T-helper 22 cell (primary cell): ENCODE measurements around the gene SLC4A8.

Experiments used
- DNase-seq: peaks from one replicate; pipeline ENCODE4 v3.0.0-alpha.2; 2020; ENCODE audit warnings: low read depth

The SLC4A8 gene

DNA sequence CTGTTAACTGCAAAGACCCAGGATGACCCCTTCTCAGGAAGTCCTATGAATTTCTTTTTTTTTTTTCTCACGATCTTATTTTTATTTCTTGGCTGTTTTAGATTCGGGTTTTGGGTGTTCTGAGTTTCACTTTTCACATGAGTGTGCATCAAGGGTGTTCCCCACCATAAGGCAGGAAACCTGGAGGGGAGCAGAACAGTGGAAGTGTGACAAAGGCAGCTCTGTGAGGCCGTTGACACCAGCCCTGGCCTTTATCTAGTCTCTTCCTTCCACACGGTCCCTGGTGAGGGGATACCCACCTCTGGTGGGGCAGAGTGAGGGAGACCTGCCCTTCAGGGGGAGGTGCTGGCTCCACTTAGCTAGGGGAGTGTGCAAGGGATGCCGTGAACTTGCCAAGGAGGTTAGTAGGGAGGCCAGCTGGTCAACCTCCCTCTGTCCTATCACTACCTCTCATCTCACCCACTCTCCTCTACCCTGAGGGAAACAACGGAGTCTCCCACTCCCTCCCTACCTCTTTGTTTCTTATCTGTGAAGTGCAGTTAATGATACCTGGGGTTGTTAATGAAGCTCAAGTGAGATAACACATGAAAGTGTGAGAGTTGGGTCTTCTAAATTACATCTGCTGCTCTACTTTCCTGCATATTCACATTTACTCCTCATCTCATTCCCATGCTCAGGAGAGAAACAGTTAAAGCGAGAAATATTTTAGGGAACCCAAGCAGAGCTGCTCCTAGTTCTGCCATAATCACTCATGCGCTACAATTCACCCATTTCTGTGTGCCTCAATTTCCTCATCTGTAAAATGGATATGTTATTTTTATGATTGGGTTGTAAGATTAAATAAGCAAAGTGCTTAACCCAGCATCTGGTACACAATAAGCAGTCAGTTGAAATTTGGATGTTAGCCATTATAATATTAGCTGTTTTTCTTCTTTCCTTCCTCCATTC is 29.1 kb upstream of the SLC4A8 start:
- no peak for DNase-seq

DNA sequence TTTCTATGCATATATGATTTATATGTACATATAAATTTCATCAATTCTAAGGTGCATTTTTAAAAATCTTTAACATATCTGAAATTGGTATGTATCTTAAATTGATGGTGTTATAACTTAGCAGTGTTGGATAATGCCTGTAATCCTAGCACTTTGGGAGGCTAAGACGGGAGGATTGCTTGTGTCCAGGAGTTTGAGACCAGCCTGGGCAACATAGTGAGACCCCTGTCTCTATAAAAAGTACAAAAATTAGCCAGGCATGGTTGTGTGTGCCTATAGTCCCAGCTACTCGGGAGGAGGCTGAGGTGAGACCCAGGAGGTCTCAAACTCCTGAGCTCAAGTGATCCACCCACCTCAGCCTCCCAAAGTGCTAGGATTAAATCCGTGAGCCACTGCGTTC is 27.0 kb upstream of the SLC4A8 start:
- DNase-seq, result no peak

DNA sequence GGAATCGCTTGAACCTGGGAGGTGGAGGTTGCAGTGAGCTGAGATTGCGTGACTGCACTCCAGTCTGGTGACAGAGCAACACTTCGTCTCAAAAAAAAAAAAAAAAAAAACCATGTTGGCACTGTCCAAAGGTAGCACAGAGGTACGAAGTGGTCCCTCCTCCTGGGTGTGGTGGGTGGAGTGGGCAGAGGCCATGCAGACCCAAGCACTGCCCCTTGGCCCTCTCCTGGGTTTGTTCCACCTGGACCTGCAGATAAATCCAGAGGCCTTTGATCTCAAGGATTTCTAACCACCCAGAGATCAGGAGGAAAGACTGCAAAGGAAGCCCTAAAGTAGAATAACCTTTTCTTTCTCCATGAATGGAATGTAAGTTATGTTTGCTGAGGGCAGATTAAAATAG is 24.7 kb upstream of the SLC4A8 start:
- no peak for DNase-seq

DNA sequence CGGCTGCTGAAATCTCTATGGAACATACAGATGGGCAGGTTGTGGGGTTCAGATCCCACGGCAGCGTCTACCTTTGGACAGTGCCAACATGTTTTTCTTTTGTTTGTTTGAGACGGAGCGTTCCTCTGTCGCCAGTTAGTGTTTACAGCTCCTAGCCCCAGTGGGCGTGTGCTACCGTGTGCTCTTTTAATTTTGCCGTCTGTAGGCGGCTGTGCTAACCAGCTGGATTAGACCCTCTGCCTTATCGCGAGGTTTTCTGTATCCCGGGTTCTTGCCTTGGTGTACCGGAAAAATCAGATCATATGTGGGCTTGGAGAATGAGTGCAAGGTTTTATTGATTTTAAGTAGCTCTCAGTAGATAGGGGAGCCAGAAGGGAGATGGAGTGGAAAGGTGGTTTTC is 23.6 kb upstream of the SLC4A8 start:
- no peak for DNase-seq

DNA sequence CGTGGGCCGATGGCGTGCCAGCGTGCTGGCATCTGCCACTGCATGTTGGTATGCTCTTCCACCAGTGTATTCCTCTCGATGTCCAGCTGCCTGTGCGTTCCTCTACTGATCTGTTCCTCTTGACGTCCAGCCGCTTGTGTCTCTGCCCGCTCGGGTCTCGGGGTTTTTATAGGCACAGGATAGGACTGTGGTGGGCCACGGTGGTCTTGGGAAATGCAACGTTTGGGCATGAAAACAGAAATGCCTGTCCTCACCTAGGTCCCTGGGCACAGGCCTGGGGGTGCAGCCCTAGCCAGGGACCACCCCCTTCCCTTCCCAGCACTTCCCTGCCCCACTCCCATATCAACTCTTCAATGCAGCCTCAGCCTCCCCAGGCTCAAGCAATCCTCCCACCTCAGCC is 23.1 kb upstream of the SLC4A8 start:
- no peak for DNase-seq

DNA sequence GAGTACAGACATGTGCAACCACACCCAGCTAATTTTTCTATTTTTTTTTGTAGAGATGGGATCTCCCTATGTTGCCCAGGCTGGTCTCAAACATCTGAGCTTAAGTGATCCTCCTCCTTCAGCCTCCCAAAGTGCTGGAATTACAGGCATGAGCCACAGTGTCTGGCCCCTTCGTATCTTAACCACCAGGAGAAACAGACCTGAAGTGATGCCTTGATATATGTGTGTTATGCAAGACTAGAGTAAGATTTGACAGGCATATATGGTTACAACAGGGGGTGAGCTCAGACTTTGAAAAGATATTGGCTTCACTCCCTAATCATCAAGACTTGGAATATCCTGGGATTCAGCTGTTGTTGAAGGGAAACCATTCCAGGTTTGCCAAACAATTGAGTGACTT is 22.7 kb upstream of the SLC4A8 start:
- no peak for DNase-seq

DNA sequence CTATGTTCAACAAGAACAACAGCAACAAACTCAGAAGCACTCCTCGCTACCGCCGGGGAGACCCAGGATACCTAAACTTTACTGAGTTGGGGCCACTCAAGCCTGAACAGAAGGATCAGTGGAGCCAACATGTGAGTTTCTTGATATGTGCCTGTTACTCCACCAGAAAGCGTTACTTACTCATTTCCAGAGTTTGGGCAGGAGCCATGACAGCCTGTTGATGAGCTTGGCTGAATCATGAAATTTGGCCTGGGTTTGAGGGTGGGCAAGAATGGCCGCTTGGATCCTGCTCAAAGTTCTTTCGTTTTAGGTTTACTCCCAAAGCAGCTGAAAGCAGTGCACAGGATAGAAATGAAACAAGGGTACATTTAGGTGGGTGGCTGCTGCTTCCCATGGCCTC is 21.5 kb upstream of the SLC4A8 start:
- no peak for DNase-seq

DNA sequence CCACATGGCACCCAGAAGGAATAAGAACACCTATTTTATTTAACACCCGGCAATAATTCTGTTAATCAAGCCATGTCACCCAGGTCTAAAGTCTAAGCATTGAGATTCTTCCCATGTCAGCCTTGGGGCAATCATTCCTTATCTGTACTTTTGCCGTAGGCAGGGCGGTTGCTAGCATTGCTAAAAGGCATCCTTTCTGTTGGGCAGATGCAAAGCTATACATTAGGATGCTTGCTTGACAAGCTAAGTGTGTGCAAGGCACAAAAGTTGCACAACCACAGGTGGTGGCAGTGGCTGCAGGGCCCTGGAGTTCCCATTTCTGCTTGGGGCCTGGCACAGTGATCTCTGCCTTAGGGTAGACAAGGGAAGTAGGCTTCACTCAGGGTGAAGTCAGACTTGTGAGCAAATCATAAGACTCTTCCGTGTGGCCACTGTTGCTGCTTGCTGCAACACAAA is 20.9 kb upstream of the SLC4A8 start:
- DNase-seq, result no peak

DNA sequence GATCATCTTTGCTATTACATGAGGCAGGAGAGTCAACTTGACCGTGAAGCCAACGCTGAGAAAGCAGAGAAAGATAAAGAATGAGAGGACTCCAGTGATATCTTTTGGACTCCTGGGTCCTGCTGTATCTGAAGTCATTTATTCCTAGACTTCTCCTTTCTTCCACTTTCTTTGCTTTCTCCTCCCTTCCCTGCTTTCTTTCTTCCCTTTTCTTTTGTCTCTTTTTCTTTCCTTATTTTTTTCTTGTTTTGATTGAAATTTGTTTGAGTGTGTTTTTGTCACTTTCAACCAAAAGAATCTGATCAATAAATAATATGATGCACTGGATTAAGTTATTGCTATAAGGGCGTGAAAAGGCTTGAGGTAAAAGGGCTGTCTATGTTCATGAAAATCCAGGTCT is 20.0 kb upstream of the SLC4A8 start:
- no peak for DNase-seq

DNA sequence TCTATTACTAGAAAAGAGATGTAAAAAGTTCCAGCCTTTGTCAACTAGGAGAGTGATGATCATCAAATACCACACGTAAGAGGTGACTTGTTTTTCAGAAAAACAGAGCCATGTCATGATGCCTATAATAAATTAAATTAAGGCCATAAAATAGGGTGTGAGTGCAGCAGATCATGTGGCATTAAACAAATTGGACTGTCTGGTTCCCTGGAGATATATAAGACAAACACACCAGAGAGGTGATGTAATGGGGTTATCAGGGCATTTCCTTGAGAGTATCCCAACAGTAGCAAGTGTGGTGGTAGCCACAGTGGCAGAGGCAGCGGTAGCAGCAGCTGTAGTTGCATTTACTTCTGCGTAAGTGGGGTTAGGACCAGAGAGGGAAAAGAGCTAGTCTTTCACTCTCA is 18.8 kb upstream of the SLC4A8 start:
- DNase-seq, result no peak

DNA sequence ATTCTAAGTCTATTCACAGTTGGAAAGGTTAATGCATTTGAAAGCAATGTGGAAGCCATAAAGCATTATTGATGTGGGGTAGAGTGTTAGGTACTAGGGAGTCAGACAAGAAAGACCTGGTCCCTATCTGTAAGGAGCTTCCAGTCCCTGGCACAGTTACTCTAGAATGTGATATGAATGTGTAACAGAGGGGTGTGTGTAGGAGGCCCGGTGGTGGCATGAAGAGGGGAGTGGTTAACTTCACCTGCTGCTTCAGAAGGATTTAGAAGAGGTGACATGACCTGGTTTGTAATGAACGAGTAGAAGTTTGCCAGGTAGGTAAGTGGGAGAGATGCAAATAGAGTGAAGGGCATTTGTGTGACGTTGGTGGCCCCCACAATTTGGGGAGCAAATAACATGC is 18.3 kb upstream of the SLC4A8 start:
- DNase-seq, result no peak

DNA sequence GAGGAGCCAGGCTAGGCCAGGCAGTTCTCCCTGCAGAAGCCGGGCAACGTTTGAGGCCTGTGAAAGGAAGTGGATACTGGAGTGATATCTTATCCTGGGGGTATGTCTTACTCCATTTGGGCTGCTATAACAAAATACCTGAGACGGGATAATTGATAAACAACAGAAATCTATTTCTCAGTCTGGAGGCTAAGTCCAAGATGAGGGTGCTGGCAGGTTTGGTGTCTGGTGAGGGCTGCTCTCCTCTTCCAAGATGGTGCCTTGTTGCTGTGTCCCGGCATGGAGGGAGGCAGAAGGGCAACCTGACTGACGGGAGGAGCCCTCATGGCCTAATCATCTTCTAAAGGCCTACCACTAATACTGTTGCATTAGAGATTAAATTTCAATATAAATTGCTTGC is 17.8 kb upstream of the SLC4A8 start:
- DNase-seq, result no peak

DNA sequence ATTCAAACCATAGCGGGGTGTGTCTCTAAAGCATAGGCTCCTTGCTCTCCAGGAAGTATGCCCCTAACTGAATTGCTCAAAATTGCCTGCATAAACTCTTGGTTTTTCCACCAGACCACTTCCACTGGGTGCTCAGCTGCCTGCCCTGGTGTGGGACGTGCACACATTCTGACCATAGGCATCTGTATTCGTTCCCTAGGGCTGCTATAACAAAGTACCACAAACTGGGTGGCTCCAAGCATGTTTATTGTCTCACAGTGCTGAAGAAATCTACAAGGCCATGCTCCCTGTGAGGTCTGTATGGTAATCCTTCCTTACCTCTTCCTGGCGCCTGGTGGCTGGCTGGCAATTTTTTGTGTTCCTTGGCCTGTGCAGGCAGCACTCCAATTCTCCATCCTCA is 17.0 kb upstream of the SLC4A8 start:
- no peak for DNase-seq

DNA sequence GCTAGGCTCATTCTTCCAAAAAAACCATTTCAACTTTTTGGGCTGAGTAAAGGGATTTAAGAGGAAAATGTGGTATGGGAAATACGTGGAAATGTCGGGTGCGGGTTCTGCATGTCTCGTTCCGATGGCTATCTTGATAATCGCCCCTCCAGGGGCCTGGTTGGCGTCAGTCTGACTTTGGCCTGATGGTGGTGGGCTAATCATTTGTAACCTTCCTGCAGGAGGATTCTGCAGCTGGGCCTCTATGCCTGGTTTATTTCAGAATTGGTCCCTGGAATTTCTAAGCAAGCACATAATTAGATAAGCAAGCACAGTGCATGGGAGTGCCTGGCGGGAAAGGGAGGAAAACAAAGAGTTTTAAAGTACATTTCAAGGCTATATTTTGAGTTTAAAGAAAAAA is 14.8 kb upstream of the SLC4A8 start:
- DNase-seq, result no peak

DNA sequence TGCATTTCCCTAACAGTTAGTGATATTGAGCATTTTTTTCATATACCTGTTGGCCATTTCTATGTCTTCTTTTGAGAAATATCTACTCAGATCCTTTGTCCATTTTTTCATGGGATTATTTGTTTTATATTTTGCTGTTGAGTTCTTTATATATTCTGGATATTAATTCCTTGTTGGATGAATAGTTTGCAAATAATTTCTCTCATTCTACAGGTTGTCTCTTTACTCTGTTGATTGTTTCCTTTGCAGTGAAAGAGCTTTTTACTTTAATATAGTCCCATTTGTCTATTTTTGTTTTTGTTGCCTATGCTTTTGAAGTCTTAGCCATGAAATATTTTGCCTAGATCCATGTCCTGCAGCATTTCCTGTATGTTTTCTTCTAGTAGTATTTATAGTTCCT is 11.5 kb upstream of the SLC4A8 start:
- DNase-seq, result no peak

DNA sequence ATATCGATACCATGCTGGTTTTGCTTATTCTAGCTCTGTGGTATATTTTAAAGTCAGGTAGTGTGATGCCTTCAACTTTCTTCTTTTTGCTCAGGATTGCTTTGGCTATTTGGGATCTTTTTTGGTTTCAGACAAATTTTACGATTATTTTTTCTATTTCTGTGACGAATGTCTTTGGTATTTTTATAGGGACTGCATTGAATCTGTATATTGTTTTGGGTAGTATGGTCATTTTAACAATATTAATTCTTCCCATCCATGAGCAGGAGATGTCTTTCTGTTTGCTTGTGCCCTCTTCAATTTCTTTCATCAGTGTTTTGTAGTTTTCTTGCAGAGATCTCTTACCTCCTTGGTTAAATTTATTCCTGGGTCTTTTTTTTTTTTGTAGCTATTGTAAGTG is 10.8 kb upstream of the SLC4A8 start:
- no peak for DNase-seq

DNA sequence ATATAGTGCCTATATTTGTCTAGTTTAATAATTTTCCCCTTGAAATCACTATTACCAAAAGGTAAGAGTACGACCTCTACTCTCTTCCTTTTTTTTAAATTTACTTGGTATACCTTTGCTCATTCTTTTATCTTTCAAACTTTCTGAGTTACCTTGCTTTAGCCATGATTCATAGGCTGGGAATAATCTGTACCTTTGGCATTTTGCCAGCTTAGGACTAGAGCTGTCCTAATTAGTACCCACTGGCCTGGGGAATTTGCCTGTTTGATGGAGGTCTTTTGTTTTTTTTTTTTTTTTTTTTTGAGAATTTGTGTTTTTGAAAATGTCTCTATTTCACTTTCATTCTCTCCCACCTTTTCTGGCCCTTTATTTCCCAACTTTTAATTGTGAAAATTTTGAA is 8.7 kb upstream of the SLC4A8 start:
- no peak for DNase-seq

DNA sequence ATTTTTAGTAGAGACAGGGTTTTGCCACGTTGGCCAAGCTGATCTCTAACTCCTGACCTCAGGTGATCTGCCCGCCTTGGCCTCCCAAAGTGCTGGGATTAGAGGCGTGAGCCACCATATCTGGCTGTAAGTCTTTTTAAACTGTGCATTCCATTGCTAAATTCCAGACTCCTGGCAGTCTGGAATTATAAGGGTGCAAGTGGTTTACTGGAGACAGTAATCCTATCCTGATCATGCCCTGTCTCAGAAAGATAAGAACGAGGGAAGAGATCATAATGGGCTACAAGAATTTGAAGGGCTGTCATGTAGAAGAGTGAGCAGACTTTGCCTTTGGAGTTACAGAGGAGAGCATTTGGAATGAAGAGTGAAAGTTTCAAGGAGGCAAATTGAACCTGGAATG is 6.8 kb upstream of the SLC4A8 start:
- no peak for DNase-seq

DNA sequence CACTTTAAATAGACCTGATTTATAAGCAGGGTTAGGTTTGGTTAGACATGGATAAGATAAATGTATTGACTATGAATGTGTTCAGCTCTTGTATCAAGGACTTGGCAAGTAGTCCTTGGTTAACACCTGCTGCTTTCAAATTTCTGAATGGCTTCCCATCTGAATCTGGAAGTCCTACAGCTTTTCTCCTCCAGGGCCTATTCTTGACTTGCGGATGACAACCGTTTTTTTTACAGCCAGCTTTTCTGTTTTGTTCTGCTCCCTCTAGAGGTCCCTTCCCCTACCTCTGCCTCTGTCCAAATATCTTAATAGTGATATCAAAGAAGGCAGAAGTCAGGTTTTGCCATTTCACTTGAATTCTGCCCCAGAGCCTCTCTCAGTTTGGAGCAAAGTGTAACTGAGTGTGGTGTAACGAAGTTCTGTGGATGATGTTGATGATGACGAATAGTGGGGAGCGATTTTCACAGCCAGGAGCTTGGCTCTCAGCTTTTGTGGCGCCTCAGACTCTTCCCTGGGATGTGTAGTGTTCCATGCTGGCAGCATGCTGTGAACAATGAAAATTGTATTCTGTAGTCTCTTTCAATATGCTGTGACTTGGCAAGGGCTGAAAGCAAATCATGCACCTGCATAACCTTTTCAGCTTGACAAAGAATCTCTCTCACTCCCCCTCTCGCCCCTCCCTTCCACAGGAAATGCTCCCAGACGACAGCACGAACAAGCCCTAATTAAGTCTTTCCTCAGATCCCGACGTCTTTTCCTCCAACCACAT is 5.0 kb upstream of the SLC4A8 start:
- DNase-seq, result no peak

DNA sequence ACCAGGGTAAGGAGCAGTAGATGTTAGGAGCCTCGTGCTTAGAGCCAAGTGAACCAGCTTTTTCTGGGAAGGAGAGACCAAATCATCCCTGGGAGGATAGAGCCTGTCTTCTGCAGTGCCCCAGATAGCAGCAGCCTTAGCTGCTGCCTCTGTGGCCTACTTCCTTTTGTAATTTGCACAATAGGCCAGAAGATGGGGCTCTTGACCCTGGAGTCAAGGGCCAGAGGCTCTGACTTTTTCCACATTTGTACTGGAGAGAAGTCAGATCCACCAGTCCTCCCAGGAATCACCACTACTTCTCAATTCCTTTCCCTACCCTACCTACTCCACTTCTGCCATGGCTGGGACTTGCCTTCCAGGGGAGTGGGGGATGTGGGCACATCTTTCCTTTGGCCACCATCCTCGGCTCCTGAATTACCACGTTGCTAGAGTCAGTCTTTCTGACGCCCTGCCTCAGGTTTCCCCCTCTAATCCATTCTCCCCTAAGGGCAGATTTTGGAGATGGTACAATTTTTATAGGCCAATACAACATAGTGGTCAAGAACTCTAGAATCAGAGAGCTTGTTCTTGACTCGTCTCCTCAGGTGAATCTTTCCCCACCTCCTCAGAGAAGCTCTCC is 3.3 kb upstream of the SLC4A8 start:
- no peak for DNase-seq

DNA sequence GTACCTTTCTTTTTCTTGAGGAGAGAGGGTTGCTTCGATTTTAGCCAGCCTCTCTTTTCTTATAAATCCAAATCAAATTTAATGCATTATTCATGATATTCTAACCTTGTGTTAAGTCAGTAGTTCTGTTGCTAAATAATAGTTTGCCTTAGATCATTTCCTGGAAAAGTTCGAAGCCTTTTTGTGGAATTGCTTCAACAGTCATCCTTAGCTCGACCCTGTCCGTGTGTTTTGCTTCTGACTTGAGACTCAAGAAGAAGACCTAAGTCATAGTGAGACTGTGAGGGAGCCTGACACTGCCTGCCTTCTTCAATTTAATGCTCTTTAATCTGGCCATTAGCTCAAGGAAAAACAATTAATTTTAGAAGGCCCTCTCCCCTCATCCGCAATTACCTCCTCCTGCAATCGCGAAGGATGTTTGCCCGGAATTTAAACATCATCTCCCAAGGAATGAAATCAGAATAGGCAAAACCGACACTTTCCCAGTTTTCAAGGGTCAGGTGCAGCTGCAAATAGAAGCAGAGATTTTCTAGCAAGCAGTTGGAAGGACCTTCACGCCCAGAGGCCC is 453 bp upstream of the SLC4A8 start:
- DNase-seq, result no peak

DNA sequence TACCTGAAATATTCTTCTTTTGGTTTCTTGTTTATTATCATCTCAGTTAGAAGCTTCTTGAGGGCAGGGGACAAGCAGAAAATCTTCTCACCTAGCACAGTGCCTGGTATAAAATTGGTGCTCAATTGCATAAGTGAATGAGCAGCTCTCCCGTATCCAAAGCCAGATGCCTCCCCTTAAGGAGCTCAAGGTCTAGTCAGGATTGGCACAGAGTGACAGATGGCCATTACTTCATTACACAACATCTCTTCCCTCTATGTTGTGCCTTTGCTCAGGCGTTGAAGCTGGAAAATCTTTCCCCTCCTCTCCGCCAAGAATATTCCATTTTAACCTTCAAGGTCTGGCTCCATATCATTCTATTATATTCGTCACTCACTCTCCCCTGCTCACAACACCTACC is 3.6 kb downstream of the SLC4A8 start:
- no peak for DNase-seq

DNA sequence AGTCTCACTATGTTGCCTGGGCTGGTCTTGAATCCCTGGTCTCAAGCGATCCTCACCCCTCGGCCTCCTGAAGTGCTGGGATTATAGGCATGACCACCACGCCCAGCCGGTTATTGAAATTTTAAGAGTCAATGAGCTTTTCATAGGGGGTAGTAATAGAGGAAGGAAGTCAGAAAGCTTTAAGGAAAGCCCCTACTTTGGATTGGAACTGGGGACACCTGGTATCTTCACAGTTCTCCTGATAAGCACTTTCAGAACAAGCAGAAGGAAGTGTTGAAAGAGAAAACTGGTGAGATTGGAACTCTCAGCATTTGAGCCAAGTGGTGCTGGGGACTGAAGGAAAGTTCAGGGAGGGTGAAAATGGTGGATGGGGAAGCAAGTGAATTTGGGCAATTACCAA is 5.1 kb downstream of the SLC4A8 start:
- no peak for DNase-seq
